Neuronal stem cell (in vitro differentiated cells): ENCODE data around the gene TRIM52.
A peak's percentile ranks its signal among the peaks of the same experiment; 100 is the strongest.

ENCODE experiments used
- DNase-seq: peaks from one replicate; pipeline ENCODE4 v3.0.0-alpha.2; 2013; ENCODE audit warnings: low spot score
- H2AFZ ChIP-seq: one replicate; pipeline ENCODE4 v1.6.1; 2013; ENCODE audit warnings: mild to moderate bottlenecking, low read length, inconsistent platforms
- H2AK5ac ChIP-seq: 2 replicates; pipeline ENCODE4 v1.6.1; 2013; ENCODE audit warnings: low read depth, mild to moderate bottlenecking, inconsistent platforms, low read length, moderate library complexity, mixed read lengths
- H2BK120ac ChIP-seq: 2 replicates; pipeline ENCODE4 v1.6.1; 2013; ENCODE audit warnings: low read depth, mild to moderate bottlenecking, inconsistent platforms, low read length, moderate library complexity, mixed read lengths
- H2BK12ac ChIP-seq: one replicate; pipeline ENCODE4 v1.6.1; 2013; ENCODE audit warnings: low read length, inconsistent platforms
- H2BK15ac ChIP-seq: 2 replicates; pipeline ENCODE4 v1.6.1; 2013; ENCODE audit warnings: mild to moderate bottlenecking, low read length, inconsistent platforms, mixed read lengths
- H2BK5ac ChIP-seq: one replicate; pipeline ENCODE4 v1.6.1; 2013; ENCODE audit warnings: inconsistent platforms, mild to moderate bottlenecking, low read length, moderate library complexity
- H3K14ac ChIP-seq: one replicate; pipeline ENCODE4 v1.6.1; 2013; ENCODE audit warnings: low read length, inconsistent platforms
- H3K18ac ChIP-seq: 2 replicates; pipeline ENCODE4 v1.6.1; 2013; ENCODE audit warnings: low read length, inconsistent platforms
- H3K23ac ChIP-seq: 2 replicates; pipeline ENCODE4 v1.6.1; 2013; ENCODE audit warnings: low read depth, mild to moderate bottlenecking, mixed read lengths, low read length, inconsistent platforms; ENCODE audit not compliant: poor library complexity
- H3K27ac ChIP-seq: replicated peaks from 3 replicates; pipeline ENCODE4 v1.5.1; 2013; ENCODE audit warnings: low read length, inconsistent platforms
- H3K27me3 ChIP-seq, 3 experiments: 2 replicates each; pipeline ENCODE4 v1.6.1; 2013; ENCODE audit warnings: low read length in 3 of 3, mild to moderate bottlenecking in 2 of 3, inconsistent platforms in 1 of 3, low read depth in 1 of 3, mixed read lengths in 1 of 3, moderate library complexity in 1 of 3; ENCODE audit not compliant: control insufficient read depth in 3 of 3, insufficient read depth in 3 of 3
- H3K36me3 ChIP-seq, 2 donors: replicated peaks in 1 of 2; 2 replicates each; pipeline ENCODE4 v1.6.1; 2013; ENCODE audit warnings: low read length in 2 of 2; ENCODE audit not compliant: control insufficient read depth in 2 of 2, insufficient read depth in 2 of 2
- H3K4ac ChIP-seq: 2 replicates; pipeline ENCODE4 v1.6.1; 2013; ENCODE audit warnings: inconsistent platforms, mild to moderate bottlenecking, low read length, moderate library complexity
- H3K4me1 ChIP-seq, 2 donors: 1 replicate in 1 of 2; 2 replicates in 1 of 2; pipeline ENCODE4 v1.6.1; 2013; ENCODE audit warnings: low read length in 2 of 2, low read depth in 1 of 2; ENCODE audit not compliant: control insufficient read depth in 2 of 2, insufficient read depth in 1 of 2
- H3K4me2 ChIP-seq: one replicate; pipeline ENCODE4 v1.6.1; 2013; ENCODE audit warnings: mild to moderate bottlenecking, low read length, inconsistent platforms; ENCODE audit not compliant: insufficient read depth, poor library complexity, severe bottlenecking
- H3K4me3 ChIP-seq, 2 donors: 2 replicates each; pipeline ENCODE4 v1.5.1; 2013; ENCODE audit warnings: low read length in 2 of 2, mild to moderate bottlenecking in 2 of 2, inconsistent platforms in 1 of 2, moderate library complexity in 1 of 2
- H3K79me1 ChIP-seq: one replicate; pipeline ENCODE4 v1.6.1; 2013; ENCODE audit warnings: low read depth, mild to moderate bottlenecking, inconsistent platforms, low read length, moderate library complexity
- H3K9ac ChIP-seq: one replicate; pipeline ENCODE4 v1.6.1; 2013; ENCODE audit warnings: mild to moderate bottlenecking, low read depth, low read length, inconsistent platforms; ENCODE audit not compliant: poor library complexity
- H3K9me3 ChIP-seq, 2 donors: replicated peaks in 1 of 2; 2 replicates each; pipeline versions ENCODE3 to v1.6.1; 2013; ENCODE audit warnings: low read length in 2 of 2, mild to moderate bottlenecking in 2 of 2, inconsistent platforms in 1 of 2, low read depth in 1 of 2, mixed read lengths in 1 of 2, moderate library complexity in 1 of 2; ENCODE audit not compliant: control insufficient read depth in 2 of 2, insufficient read depth in 1 of 2
- H4K8ac ChIP-seq: one replicate; pipeline ENCODE4 v1.6.1; 2013; ENCODE audit warnings: low read depth, mild to moderate bottlenecking, inconsistent platforms, low read length, moderate library complexity
- H4K91ac ChIP-seq: one replicate; pipeline ENCODE4 v1.6.1; 2013; ENCODE audit warnings: low read length, low read depth, mild to moderate bottlenecking, inconsistent platforms; ENCODE audit not compliant: poor library complexity
- WGBS, 2 donors: extraction: QIAGEN DNeasy Blood & Tissue Kit; methylation state at CpG; one replicate each; pipeline ENCODE4 v1.1.7; 2013; ENCODE audit warnings: missing lambda C conversion rate in 2 of 2, mixed read lengths in 1 of 2; ENCODE audit not compliant: insufficient read length in 2 of 2, insufficient replicate concordance in 1 of 2; ENCODE audit errors: extremely low coverage in 2 of 2; 5-methylcytosine and 5-hydroxymethylcytosine counted together

The TRIM52 gene

DNA sequence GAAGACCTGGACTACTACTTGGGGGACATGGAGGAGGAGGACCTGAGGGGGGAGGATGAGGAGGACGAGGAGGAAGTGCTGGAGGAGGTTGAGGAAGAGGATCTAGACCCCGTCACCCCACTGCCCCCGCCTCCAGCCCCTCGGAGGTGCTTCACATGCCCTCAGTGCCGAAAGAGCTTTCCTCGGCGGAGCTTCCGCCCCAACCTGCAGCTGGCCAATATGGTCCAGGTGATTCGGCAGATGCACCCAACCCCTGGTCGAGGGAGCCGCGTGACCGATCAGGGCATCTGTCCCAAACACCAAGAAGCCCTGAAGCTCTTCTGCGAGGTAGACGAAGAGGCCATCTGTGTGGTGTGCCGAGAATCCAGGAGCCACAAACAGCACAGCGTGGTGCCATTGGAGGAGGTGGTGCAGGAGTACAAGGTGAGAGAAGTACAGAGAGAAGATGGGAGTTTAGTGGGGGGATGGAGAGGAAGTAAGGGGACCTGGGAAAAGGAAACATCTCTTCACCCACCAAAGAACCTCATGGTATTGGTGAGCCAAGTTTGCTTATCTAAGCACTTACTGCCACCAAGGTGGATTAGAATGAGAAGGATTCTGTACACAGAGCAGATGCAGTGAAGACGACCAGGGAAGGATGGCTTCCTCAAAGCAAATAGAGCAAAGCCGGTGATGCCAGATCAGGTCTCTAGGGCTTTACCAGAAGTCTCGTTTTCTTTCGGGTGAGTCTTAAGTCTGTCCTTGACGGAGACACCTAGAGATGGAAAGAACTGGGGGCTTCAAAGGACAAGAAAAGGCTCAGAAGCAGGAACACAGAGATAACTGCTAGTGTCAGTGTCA is 36.3 kb downstream of the TRIM52 start:
- WGBS, 2 donors = no CpG with 5 or more reads among the region's 22 CpGs
- no peak overlapping the region for H2BK12ac ChIP-seq
- peak overlapping the region; percentile 78 for H3K4me2 ChIP-seq
- no peak overlapping the region for H3K14ac ChIP-seq
- H3K79me1 ChIP-seq = peaks cover 8% of the 10 kb centered on the region
- peak overlapping the region; percentile 66 for H3K18ac ChIP-seq
- peak overlapping the region; percentile 91 to 96 for H3K4me3 ChIP-seq
- no peak overlapping the region for H2BK120ac ChIP-seq
- peak overlapping the region; percentile 59 for H2BK5ac ChIP-seq
- peak overlapping the region; percentile 96 for H2AFZ ChIP-seq
- H3K27me3 ChIP-seq = no peaks in the 10 kb centered on the region
- no peak overlapping the region for H3K4ac ChIP-seq
- no peak overlapping the region for H4K91ac ChIP-seq
- H3K4me1 ChIP-seq = peaks cover 6 to 13% of the 10 kb centered on the region in 2 donors
- no peaks in the 10 kb centered on the region for H3K9me3 ChIP-seq
- peaks cover 10 to 47% of the 10 kb centered on the region in 2 donors for H3K36me3 ChIP-seq
- peak overlapping the region; percentile 1 for H4K8ac ChIP-seq
- no peak overlapping the region for H2BK15ac ChIP-seq
- no peak for DNase-seq
- H2AK5ac ChIP-seq = peak overlapping the region; percentile 94
- H3K9ac ChIP-seq = peak overlapping the region; percentile 87
- H3K23ac ChIP-seq = peak overlapping the region; percentile 4
- H3K27ac ChIP-seq = no peak overlapping the region

DNA sequence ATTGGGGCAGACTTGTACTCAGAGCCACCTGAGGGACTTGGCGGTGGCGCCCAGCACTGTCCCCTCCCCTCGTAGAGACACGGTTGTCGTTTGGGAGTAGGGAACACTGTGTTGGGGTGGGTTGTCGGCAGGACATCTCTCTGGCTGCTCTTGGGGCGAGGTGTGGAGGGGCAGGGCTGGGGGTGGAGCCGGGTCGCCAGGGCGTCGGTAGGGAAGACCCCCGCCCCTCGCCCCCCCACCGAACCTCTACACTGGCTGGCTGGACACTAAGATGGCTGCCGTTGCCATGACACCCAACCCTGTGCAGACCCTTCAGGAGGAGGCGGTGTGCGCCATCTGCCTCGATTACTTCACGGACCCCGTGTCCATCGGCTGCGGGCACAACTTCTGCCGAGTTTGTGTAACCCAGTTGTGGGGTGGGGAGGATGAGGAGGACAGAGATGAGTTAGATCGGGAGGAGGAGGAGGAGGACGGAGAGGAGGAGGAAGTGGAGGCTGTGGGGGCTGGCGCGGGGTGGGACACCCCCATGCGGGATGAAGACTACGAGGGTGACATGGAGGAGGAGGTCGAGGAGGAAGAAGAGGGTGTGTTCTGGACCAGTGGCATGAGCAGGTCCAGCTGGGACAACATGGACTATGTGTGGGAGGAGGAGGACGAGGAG is 37.1 kb downstream of the TRIM52 start:
- H3K9ac ChIP-seq = peak overlapping the region; percentile 87
- no CpG with 5 or more reads among the region's 31 CpGs for WGBS, 2 donors
- H2BK5ac ChIP-seq = peak overlapping the region; percentile 59
- H3K4ac ChIP-seq = no peak overlapping the region
- peak overlapping the region; percentile 79 for H3K27ac ChIP-seq
- no peaks in the 10 kb centered on the region for H3K27me3 ChIP-seq
- H2BK12ac ChIP-seq = no peak overlapping the region
- peak overlapping the region; percentile 66 for H3K18ac ChIP-seq
- H4K91ac ChIP-seq = no peak overlapping the region
- no peak overlapping the region for H3K14ac ChIP-seq
- peak overlapping the region; percentile 91 to 96 for H3K4me3 ChIP-seq
- H3K79me1 ChIP-seq = peaks cover 8% of the 10 kb centered on the region
- peak overlapping the region; percentile 4 for H3K23ac ChIP-seq
- peak overlapping the region; percentile 1 for H4K8ac ChIP-seq
- H2AK5ac ChIP-seq = peak overlapping the region; percentile 94
- peak; percentile 82 for DNase-seq
- peaks cover 7 to 40% of the 10 kb centered on the region in 2 donors for H3K36me3 ChIP-seq
- H2AFZ ChIP-seq = peak overlapping the region; percentile 96
- H2BK120ac ChIP-seq = no peak overlapping the region
- peaks cover 6 to 13% of the 10 kb centered on the region in 2 donors for H3K4me1 ChIP-seq
- H3K9me3 ChIP-seq = no peaks in the 10 kb centered on the region
- H3K4me2 ChIP-seq = peak overlapping the region; percentile 78
- H2BK15ac ChIP-seq = no peak overlapping the region

DNA sequence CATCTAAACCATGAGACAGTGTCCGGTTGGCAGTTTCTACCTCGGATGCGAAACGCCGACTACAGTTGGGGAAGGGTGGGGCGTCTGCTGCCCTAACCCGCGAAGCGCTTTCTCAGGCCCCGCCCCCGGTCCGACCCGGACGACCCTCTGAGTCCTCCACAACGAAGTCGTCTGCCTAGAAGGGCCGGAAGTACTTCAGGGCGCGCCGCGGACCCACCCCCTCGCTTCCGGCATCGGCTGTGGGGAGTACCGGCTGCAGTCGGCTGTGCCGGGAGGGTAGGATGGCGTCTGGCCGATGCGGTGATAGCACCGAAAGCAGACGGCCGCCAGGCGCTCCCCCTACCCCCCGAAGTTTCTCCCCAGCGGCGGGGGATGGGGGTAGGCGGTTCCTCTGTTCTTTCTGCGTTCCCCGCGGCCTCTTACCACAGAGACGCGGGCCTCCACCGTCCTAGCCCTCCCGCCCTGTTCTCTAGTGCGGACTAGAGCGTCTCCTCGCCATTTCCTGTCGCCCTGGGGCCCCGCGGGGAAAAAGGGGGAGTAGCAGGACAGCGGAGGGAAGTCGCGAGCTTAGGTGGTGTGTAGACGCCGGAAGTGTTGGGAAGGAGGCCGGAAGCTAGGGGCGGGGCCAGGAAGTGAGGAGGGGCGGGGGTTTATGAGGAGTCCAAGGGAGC is 37.8 kb downstream of the TRIM52 start, which contains the start of gene TRIM41:
TSS of gene TRIM41 (plus strand) at position 224 of the 671 bp plus-strand sequence. CDS start 719 bp downstream, outside the sequence.
- WGBS, 2 donors = no CpG with 5 or more reads among the region's 59 CpGs

More for the DNA sequence above, 37.8 kb downstream of the TRIM52 start, which contains the start of gene TRIM41:
- Histone ChIP-seq H3K14ac (no peak within 1 kb of the TSS), H3K18ac (peak within 1 kb of the TSS; percentile 92), H2BK120ac (no peak within 1 kb of the TSS), H3K27me3 (no peaks in the 10 kb centered on the region), H3K23ac (peak within 1 kb of the TSS; percentile 98), H2AK5ac (peak within 1 kb of the TSS; percentile 94), H3K27ac (peak within 1 kb of the TSS; percentile 86), H3K36me3 (peaks cover 7 to 33% of the 10 kb centered on the region in 2 donors), H3K9me3 (no peaks in the 10 kb centered on the region), H3K4ac (no peak within 1 kb of the TSS), H2AFZ (peak within 1 kb of the TSS; percentile 96), H3K4me3 (peak within 1 kb of the TSS; percentile 91 to 96), H2BK12ac (no peak within 1 kb of the TSS), H3K9ac (peak within 1 kb of the TSS; percentile 87), H3K79me1 (peaks cover 8% of the 10 kb centered on the region), H3K4me1 (peaks cover 6 to 13% of the 10 kb centered on the region in 2 donors), H4K8ac (peak within 1 kb of the TSS; percentile 1), H3K4me2 (peak within 1 kb of the TSS; percentile 78), H2BK5ac (peak within 1 kb of the TSS; percentile 59), H4K91ac (no peak within 1 kb of the TSS), H2BK15ac (no peak within 1 kb of the TSS)
- peak; percentile 96 for DNase-seq
